HG03558 (cell line): ENCODE data around the gene C1QL2.

Source experiments
- ATAC-seq: cut with Tn5 transposase; IDR thresholded peaks from one replicate; pipeline ENCODE4 v1.9.1; 2021; ENCODE audit warnings: moderate number of reproducible peaks; ENCODE audit not compliant: unreplicated experiment; ENCODE audit errors: extremely low read depth

C1QL2 gene

DNA sequence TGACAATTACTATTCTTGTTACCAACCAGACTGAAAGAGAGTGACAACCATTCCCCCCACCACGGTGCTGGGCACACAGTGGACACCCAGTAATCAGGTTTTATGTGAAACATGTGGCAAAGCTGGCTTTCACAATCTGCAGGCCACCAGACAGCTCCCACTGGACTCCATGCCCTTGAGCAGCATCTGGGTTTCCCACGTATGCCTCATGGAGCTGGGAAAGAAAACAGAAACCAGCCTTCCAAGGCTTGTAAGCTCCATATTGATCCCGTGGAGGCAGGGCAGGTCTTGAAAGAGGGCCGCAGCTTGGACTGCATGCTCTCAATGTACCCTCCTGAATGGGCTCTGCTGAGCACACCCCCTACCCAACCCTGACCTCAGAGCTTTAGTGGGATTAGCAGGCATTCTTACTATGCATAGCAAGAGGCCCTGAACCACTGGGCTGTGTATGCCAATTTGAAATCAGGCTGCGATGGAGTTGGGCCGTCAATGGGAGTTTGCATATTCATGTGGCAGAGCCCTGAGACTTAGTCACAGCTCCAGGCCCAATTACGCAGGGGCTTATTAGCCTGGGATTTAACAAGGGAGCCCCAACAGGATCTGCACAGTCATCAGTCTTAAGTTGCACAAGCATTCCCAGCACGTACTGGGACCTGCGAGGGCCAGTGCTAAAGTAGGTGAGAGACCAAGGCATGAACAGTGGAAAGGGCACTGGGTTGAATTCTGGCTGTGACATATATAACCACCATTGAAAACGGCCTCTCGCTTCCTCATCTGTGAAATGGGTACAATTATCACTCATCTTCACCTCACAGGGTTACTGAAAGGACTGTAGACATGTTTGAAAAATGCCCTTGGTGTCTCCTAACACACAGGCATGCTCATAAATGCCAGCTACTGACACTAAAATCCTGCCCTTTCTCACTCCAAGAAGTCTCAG is 10.5 kb downstream of the C1QL2 start:
- no peak for ATAC-seq

GRCh38 chr2:119144806-119145205 is 13.7 kb downstream of the C1QL2 start:
- ATAC-seq = no peak

DNA sequence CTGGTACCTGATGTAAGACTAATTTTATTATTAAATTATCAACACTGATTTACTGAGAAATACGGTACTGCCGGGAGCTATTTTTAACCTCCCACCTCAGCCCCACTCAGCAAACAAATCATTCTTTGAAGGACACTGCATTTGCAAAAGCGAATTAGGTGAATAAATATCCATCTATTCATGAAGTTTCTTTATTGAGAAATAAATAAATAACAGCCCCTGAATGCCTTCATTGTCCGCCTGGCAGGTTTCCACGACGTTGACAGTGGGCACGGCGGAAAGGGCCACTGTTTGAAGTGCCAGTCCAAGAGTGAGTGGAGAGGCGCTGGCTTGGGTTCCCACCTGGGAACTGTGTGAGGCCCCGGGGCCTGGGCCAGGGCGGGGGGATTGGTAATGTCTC is 15.7 kb downstream of the C1QL2 start:
- ATAC-seq = no peak

- no peak for ATAC-seq
Observed at GRCh38 chr2:119137502-119137901, 21.0 kb downstream of the C1QL2 start.

DNA sequence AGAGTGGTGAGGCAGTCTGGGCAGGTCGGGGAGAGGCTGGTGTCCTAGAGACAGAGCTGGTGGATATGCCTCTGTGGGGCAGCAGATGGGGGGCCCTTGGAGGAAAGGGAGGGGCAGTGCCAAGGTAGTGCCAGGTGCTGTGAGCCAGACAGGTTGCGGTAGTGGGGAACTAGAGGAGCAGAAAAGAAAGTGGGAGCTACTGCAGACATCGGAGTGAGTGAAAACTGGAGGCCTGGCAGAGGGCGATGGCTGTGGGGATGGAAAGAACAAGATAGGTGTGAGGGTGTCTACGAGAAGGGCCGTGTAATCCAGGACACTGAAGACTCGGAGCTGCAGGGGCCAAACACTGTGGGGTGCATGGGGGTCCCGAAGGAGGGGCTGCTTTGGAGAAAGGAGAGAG is 21.7 kb downstream of the C1QL2 start:
- no peak for ATAC-seq

DNA sequence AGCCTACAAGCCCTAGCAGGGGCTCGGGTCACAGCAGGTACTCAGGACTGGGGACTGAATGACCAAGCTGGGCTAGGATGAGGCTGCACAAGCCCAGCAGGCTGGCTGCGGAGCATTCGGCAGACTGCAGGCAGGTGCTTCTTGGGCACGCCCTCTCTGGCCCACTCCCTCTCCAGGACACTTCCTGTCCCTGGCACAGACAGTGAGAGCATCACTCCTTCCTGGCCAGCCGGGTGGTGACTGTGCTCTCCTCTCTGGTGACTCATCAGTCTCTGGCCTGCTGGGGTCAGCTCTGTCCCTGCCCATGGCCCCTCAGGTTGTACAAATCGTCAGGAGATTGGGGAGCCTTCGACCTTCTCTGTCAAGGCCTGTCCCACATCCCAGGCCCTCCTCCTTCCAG is 22.5 kb downstream of the C1QL2 start:
- no peak for ATAC-seq

GRCh38 chr2:119134775-119135174 is 23.8 kb downstream of the C1QL2 start:
- no peak for ATAC-seq

DNA sequence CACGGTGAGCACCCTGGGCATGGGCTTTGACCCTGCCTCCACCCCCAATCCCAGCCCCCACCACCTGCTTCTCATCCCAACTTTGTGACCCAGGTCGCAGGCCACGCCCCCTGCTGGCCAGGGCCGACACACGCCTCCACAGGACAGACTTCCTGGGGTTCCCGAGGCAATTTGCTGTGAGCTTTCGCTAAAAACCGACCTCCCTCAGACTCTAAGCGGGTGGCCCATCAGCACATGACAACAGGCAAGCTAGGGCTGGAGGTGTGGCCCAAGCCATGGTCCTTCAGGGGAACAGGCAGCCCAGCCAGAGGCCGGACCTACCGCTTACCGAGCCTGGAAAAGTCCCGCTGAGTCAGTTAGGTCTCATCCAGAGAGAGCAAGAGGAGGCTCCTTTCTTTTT is 31.9 kb downstream of the C1QL2 start:
- ATAC-seq = no peak

GRCh38 chr2:119123389-119123788 is 35.2 kb downstream of the C1QL2 start:
- no peak for ATAC-seq

DNA sequence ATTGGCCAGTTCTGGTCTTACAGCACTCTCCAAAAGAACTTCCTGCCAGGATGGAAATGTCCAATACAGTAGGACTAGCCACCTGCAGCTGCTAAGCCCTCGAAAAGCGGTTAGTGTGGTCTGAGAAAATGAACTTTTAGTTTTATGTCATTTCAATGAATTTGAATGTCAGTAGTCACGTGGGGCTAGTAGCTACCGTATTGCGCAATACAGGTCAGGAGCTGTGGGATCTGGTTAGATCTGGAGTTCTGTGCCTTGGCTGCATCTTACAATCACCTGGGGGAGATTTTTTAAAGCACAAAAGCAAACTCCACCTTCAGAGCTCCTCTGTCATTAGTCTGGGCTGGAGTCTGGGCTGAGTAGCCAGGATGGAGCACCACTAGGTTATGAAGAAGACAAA is 35.9 kb downstream of the C1QL2 start:
- ATAC-seq = no peak

GRCh38 chr2:119119999-119120756 is 38.4 kb downstream of the C1QL2 start:
- no peak for ATAC-seq

GRCh38 chr2:119119076-119119785 is 39.3 kb downstream of the C1QL2 start:
- ATAC-seq = no peak

GRCh38 chr2:119117891-119118882 is 40.4 kb downstream of the C1QL2 start:
- no peak for ATAC-seq

GRCh38 chr2:119117408-119117807 is 41.1 kb downstream of the C1QL2 start:
- no peak for ATAC-seq

DNA sequence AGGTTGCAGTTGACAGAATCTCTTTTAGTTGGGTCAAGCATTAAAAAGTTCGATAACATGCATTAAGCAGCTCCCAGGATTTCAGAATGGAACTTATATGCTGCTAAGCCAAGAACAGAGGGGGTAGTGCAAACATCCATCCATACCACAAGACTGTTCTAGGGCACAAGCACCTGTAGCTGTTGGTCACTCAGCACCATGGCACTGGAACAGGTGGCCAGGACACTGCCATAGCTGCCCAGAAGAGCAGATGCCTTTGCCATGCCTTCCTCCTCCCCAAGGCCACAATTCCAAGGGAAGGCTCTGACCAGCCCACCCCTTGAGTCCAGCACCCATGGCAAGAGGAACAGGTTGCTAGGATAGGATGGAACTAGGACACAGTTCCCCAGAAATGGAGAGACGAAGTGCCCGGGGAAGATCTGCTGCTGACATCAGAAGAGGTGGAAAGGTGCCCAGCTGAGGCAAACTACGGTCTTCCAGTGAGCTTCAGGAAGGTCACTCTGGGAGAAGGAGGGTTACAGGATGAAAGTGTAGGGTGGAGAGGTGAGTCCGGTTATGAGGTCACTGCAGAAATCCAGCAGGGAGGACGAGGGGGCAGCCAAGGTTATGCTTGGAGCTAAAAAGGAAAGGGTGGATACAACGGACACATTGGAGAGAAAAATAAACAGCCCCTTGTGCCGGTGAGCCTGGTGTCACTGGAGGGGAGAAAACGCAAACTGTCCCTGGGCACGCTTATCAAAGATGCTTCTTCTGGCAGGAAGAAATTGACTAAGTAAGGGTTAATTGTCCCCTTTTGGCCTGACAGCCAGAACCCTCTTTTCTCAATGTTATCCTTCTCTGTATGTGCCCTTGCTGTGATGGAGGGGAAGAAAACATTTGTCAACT is 41.9 kb downstream of the C1QL2 start:
- ATAC-seq = no peak

GRCh38 chr2:119114266-119114665 is 44.3 kb downstream of the C1QL2 start:
- no peak for ATAC-seq

DNA sequence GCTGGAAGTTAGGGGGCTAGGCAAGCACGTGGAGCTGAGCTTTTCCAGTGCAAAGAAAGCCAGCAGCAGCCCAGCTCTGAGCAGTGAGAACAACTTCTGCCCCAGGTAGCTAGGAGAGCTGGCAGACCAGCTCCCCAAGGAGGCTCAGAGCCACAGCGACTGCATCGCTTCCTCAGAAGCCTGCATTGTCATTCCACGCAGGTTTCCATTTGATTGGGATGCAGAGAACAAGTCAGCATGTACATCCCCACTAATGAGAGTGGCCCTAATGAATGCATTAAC is 45.1 kb downstream of the C1QL2 start:
- ATAC-seq = no peak

GRCh38 chr2:119112770-119113488 is 45.6 kb downstream of the C1QL2 start:
- no peak for ATAC-seq
